ENCODE data around the gene PDE6D.

GRCh38 chr2:231709981-231710798 lies 70.9 kb downstream of the PDE6D start:
- peak; percentile 64 for TF ChIP-seq CTCF (IDR thresholded peaks at IDR 0.05; ENCODE audit: poor library complexity)
- TF ChIP-seq EZH2phosphoT487 (IDR thresholded peaks at IDR 0.05; ENCODE audit: low read depth, severe bottlenecking, unreplicated experiment): no peak

All from hepatocyte (in vitro differentiated cells).